Epithelial cell of esophagus (primary cell): ENCODE measurements around the gene BIVM.

Experiments used
- DNase-seq: peaks from one replicate; pipeline ENCODE4 v3.0.0; 2010; ENCODE audit warnings: low read depth
- H3K4me3 ChIP-seq: 2 replicates; pipeline ENCODE4 v1.5.1; 2011; ENCODE audit warnings: mild to moderate bottlenecking, low read length, control low read depth
- CTCF ChIP-seq: IDR thresholded peaks from 2 replicates; pipeline ENCODE4 v1.5.1; 2011; ENCODE audit warnings: low read depth, mild to moderate bottlenecking, low read length, control low read depth, inconsistent platforms; ENCODE audit not compliant: insufficient read depth; ENCODE audit errors: missing control alignments

Gene BIVM

GRCh38 chr13:102784483-102784882 lies 14.4 kb upstream of the BIVM start:
- TF ChIP-seq CTCF = no peak
- no peak overlapping the region for H3K4me3 ChIP-seq
- no peak for DNase-seq

GRCh38 chr13:102788683-102789082 lies 10.2 kb upstream of the BIVM start:
- DNase-seq = no peak
- no peak for TF ChIP-seq CTCF
- H3K4me3 ChIP-seq = no peak overlapping the region

DNA sequence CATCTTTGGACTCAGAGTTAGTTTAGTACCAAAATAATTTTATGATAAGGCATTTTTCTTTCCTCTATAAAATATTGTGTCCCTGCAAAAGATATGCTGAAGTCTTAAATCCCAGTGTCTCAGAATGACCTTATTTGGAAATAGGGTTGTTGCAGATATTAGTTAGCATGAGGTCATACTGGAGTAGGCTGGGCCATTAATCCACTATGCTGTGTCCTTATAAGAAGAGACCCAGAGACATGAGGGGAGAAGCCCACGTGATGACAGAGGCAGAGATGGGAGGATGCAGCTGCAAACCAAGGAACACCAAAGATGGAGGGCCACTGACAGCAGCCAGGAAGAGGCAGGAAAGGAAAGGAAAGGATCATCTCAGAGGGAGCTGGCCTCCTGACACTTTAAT lies 6.5 kb upstream of the BIVM start:
- H3K4me3 ChIP-seq = no peak overlapping the region
- no peak for DNase-seq
- no peak for TF ChIP-seq CTCF

DNA sequence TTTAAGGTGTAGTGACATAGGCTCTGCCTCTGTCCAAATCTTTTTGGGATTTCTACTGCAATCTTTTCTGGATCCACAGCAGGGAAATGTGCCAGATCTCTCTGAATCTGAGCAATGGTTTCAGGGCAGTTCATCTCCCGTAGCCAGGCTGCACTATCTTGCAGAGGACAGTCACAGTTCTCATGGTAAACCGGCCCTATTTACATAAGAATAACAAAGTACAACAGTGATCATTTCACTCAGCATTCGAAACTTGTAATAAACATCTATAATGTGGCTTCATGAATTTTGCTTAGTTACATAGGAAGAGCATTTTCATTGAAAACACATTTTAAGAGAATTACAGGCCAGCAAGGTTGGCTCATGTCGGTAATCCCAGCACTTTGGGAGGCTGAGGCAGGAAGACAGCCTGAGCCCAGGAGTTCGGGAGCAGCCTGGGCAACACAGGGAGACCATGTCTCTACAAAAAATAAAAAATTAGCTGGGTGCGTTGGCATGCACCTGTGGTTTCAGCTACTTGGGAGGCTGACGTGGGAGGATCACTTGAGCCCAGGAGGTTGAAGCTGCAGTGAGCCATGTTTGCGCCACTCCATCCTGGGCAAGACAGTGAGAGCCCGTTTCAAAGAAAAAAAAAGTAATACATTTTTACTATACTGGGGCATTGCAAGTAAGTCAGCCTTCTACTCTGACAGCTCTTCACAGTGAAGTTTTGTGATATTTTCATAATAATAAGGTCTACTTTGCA lies 5.1 kb upstream of the BIVM start:
- no peak overlapping the region for H3K4me3 ChIP-seq
- no peak for TF ChIP-seq CTCF
- no peak for DNase-seq

GRCh38 chr13:102799426-102800144 lies 666 bp downstream of the BIVM start:
- H3K4me3 ChIP-seq = peak overlapping the region; percentile 76
- no peak for DNase-seq
- no peak for TF ChIP-seq CTCF

DNA sequence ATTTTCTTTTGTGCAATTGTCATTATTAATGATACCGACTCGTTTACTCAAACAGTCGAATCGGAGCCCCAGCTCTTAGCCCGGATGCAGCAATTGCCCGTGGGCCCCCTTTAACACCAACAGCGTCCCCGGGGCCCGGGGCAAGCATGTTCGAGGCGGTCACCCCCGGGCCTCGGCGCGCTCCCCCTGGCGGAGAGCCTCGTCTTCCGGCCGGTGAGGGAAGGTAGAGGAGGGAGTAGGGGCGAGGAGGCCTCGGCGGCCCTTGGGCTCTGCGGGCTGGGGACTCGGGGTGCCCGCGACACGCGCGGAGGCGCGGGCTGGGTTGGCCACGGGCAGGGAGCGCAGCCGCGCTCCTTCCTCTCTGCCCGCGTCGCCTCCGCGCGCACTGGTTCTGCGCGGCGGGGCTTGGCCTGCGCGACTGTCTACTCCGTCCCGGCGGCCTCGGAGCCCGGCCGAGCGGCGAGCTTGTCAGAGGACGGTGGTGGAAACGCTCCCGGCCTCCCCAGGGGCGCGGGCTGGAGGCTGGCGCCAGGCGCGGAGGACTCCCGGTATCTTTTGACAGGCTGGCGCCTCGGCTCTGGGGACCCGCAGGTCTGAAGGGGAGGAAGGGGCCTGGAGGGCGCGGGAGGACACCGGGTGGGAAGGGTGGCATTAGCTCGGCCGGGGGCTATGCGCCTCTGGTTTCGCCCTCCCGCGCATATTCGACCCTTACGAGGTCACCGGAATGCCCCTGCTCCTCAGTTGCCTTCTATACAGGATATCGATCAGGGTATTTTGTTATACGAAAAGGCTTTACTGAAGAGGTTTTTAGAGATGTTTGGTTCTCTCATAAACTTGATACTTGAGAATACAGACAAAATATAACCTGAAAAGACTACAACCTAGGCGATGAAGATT lies 1.5 kb downstream of the BIVM start:
- peak overlapping the region; percentile 76 for H3K4me3 ChIP-seq
- peak; percentile 82 for DNase-seq
- peak; percentile 62 for TF ChIP-seq CTCF
